HepG2 (cell line): ENCODE data around the gene SLC17A5. TPM values are rescaled to one million over a fixed set of nuclear protein-coding genes. Genes with fewer than 3 reads are reported as not detected.

Experiments
- ARNT ChIP-seq: fragments of 450-650 bp; IDR thresholded peaks from 2 replicates; pipeline ENCODE4 v1.6.1; 2017
- BRCA1 ChIP-seq: sonication (generic); formaldehyde crosslinking; IDR thresholded peaks from 2 replicates; pipeline ENCODE4 v1.4.0; 2020; ENCODE audit warnings: missing genetic modification reagents
- EZH2 ChIP-seq: conservative IDR thresholded peaks from 2 replicates; pipeline ENCODE4 v1.6.1; 2012; ENCODE audit warnings: mild to moderate bottlenecking, low read depth, low read length, moderate library complexity
- GATAD2A ChIP-seq: IDR thresholded peaks from 2 replicates; pipeline ENCODE4 v1.6.1; 2016
- HDAC2 ChIP-seq: sonication (generic); formaldehyde crosslinking; IDR thresholded peaks from 2 replicates; pipeline ENCODE4 v1.4.0; 2020; ENCODE audit warnings: missing genetic modification reagents
- HOXA5 ChIP-seq: sonication (generic); formaldehyde crosslinking; IDR thresholded peaks from 2 replicates; pipeline ENCODE4 v1.4.0; 2020; ENCODE audit warnings: missing genetic modification reagents
- HOXD1 ChIP-seq: sonication (generic); formaldehyde crosslinking; IDR thresholded peaks from 2 replicates; pipeline ENCODE4 v1.5.0; 2020; ENCODE audit warnings: missing genetic modification reagents
- MEF2D ChIP-seq: sonication (generic); formaldehyde crosslinking; IDR thresholded peaks from 2 replicates; pipeline ENCODE4 v1.5.1; 2020; ENCODE audit warnings: mild to moderate bottlenecking, missing genetic modification reagents
- MIER3 ChIP-seq: IDR thresholded peaks from 2 replicates; pipeline ENCODE4 v1.6.1; 2016; ENCODE audit warnings: missing compliant biosample characterization, borderline replicate concordance
- NR2F6 ChIP-seq, 2 experiments: IDR thresholded peaks; 2 replicates each; pipeline ENCODE4 v1.6.1; 2016; ENCODE audit warnings: antibody characterized with exemption in 1 of 2, mild to moderate bottlenecking in 1 of 2
- POLR2AphosphoS5 ChIP-seq: IDR thresholded peaks from 2 replicates; pipeline ENCODE4 v1.6.1; 2012; ENCODE audit warnings: low read depth, low read length
- RARG ChIP-seq: sonication (generic); formaldehyde crosslinking; IDR thresholded peaks from 2 replicates; pipeline ENCODE4 v1.4.0; 2020; ENCODE audit warnings: low read depth, mild to moderate bottlenecking, missing genetic modification reagents
- SALL1 ChIP-seq: sonication (generic); formaldehyde crosslinking; IDR thresholded peaks from 2 replicates; pipeline ENCODE4 v1.8.0; 2022; ENCODE audit warnings: mild to moderate bottlenecking, missing genetic modification reagents
- SATB2 ChIP-seq: sonication (generic); formaldehyde crosslinking; IDR thresholded peaks from 2 replicates; pipeline ENCODE4 v1.5.0; 2020; ENCODE audit warnings: missing genetic modification reagents
- SNAI1 ChIP-seq: sonication (generic); formaldehyde crosslinking; IDR thresholded peaks from 2 replicates; pipeline ENCODE4 v1.5.0; 2020; ENCODE audit warnings: mild to moderate bottlenecking, missing genetic modification reagents, borderline replicate concordance
- TP53 ChIP-seq: sonication (generic); formaldehyde crosslinking; conservative IDR thresholded peaks from 2 replicates; pipeline ENCODE4 v1.4.0; 2020; ENCODE audit warnings: missing genetic modification reagents
- ZBTB20 ChIP-seq: sonication (generic); formaldehyde crosslinking; IDR thresholded peaks from 2 replicates; pipeline ENCODE4 v1.8.1; 2023; ENCODE audit warnings: missing genetic modification reagents, low read depth, mild to moderate bottlenecking, borderline replicate concordance
- ZBTB42 ChIP-seq: sonication (generic); formaldehyde crosslinking; IDR thresholded peaks from 2 replicates; pipeline ENCODE4 v1.5.0; 2020; ENCODE audit warnings: mild to moderate bottlenecking, missing genetic modification reagents
- ZBTB7B ChIP-seq: sonication (generic); formaldehyde crosslinking; IDR thresholded peaks from 2 replicates; pipeline ENCODE4 v1.4.0; 2020; ENCODE audit warnings: missing genetic modification reagents
- ZFP1 ChIP-seq: IDR thresholded peaks from 2 replicates; pipeline ENCODE4 v1.6.1; 2016
- ZNF10 ChIP-seq: sonication (generic); formaldehyde crosslinking; IDR thresholded peaks from 2 replicates; pipeline ENCODE4 v1.4.0; 2020; ENCODE audit warnings: mild to moderate bottlenecking, low read depth, missing genetic modification reagents, borderline replicate concordance
- ZNF136 ChIP-seq: sonication (generic); formaldehyde crosslinking; IDR thresholded peaks from 2 replicates; pipeline ENCODE4 v1.8.1; 2022; ENCODE audit warnings: low read depth, mild to moderate bottlenecking, moderate library complexity, missing genetic modification reagents
- ZNF510 ChIP-seq: sonication (generic); formaldehyde crosslinking; IDR thresholded peaks from 2 replicates; pipeline ENCODE4 v1.4.0; 2020; ENCODE audit warnings: low read depth, mild to moderate bottlenecking, missing genetic modification reagents
- ZNF530 ChIP-seq: sonication (generic); formaldehyde crosslinking; IDR thresholded peaks from 2 replicates; pipeline ENCODE4 v1.5.0; 2020; ENCODE audit warnings: low read depth, mild to moderate bottlenecking, missing genetic modification reagents
- ZNF614 ChIP-seq: IDR thresholded peaks from 2 replicates; pipeline ENCODE4 v1.6.1; 2018; ENCODE audit warnings: missing biosample characterization, missing genetic modification reagents, inconsistent platforms, borderline replicate concordance
- ZNF713 ChIP-seq: sonication (generic); formaldehyde crosslinking; IDR thresholded peaks from 2 replicates; pipeline ENCODE4 v1.4.0; 2020; ENCODE audit warnings: mild to moderate bottlenecking, missing genetic modification reagents
- ZNF878 ChIP-seq: sonication (generic); formaldehyde crosslinking; IDR thresholded peaks from 2 replicates; pipeline ENCODE4 v1.8.1; 2023; ENCODE audit warnings: mild to moderate bottlenecking, missing genetic modification reagents, moderate library complexity
- ZSCAN9 ChIP-seq: IDR thresholded peaks from 2 replicates; pipeline ENCODE4 v1.6.1; 2016; ENCODE audit warnings: borderline replicate concordance
- polyA plus RNA-seq, 8 experiments: library from polyadenylated mRNA; depleted of rRNA in 3 of 8; stranded (reverse) in 7 of 8; unstranded in 1 of 8; fragments of >200 nt; fragmentation: Illumina TruSeq in 4 of 8; extraction: Trizol in 4 of 8; gene quantifications; 2 replicates each; pipeline versions ENCODE4 v1.2.1 to v1.2.3, GENCODE V29; 2011 to 2016; ENCODE audit warnings: low read depth in 4 of 8, missing spikeins in 1 of 8, mixed read lengths in 1 of 8; ENCODE audit not compliant: insufficient read depth in 1 of 8
- total RNA-seq, 5 experiments: library from RNA; depleted of rRNA; stranded (reverse); fragments of >200 nt; fragmentation: Illumina TruSeq; extraction: Trizol; gene quantifications; 2 replicates each; pipeline ENCODE4 v1.2.3, GENCODE V29; 2016; ENCODE audit warnings: low read depth in 1 of 5
- TF ChIP-seq, protein P1 (sequence below): sonication (generic); formaldehyde crosslinking; IDR thresholded peaks from 2 replicates; pipeline ENCODE4 v1.4.0; 2020; ENCODE audit warnings: missing genetic modification reagents
- TF ChIP-seq, protein P2 (sequence below), 2 experiments: fragments of 450-650 bp in 1 of 2; sonication (generic) in 1 of 2; formaldehyde crosslinking; IDR thresholded peaks; 2 replicates each; pipeline versions ENCODE4 v1.5.0 to v1.8.0; 2020 to 2022; ENCODE audit warnings: mild to moderate bottlenecking in 1 of 2, missing genetic modification reagents in 1 of 2
- TF ChIP-seq, protein P3 (sequence below): sonication (generic); formaldehyde crosslinking; IDR thresholded peaks from 2 replicates; pipeline ENCODE4 v1.5.1; 2020; ENCODE audit warnings: missing genetic modification reagents, mild to moderate bottlenecking, borderline replicate concordance

The SLC17A5 gene
- total and polyA plus RNA-seq, 2 of the 13 experiments (the other 11 are each of a cell fraction or from before 2014, with no cell fraction given), result 18.3 to 20.5 TPM

DNA sequence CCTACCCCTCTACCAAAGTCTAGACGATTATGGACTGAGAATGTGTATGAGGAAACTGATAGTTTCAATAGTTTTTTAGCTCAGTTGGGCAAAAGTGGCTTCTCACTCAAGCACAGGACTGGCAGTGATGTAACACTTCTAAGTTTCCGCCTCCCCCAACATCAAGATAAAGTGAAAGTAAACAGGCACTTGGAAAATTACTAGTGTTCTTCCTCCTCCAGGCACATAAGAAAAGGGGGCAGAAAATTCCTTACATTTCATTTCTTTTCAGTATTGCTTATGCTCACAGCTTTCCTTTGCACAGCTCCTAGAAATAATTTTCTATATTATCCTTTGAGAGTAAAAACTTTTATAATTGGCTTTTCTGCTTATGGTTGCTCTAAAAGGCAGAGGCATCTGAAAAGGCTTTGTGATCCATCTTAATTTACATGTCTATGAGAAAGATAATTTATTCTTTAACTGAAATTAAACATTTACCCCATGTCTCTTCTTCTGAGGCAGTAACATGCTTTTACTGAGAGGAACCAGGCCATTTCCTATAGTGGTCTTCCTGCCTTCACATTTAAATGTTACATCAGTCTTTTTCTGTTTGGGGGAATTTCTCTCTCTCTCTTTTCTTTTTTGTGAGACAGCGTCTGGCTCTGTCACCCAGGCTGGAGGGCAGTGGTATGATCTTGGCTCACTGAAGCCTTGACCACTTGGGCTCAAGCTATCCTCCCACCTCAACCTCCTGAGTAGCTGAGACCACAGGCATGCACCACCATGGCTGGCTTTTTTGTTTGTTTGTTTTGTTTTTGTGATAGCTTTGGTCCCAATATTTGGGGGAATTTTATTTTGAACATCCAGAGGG is 68.0 kb downstream of the SLC17A5 start (continued):
- TF ChIP-seq SNAI1 (CRISPR knock-in tag), result no peak
- no peak; the same call in 1 of the 2 replicates for TF ChIP-seq ZFP1
- TF ChIP-seq ZBTB42 (CRISPR knock-in tag), result no peak
- no peak for TF ChIP-seq ZBTB20 (CRISPR knock-in tag)
- no peak for TF ChIP-seq ZNF614 (CRISPR knock-in tag)
- TF ChIP-seq ZNF10 (CRISPR knock-in tag), result no peak
- peak; percentile 32; the same call in 1 of the 2 replicates for TF ChIP-seq HDAC2
- TF ChIP-seq, protein P1, sequence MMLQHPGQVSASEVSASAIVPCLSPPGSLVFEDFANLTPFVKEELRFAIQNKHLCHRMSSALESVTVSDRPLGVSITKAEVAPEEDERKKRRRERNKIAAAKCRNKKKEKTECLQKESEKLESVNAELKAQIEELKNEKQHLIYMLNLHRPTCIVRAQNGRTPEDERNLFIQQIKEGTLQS, result peak; percentile 76
- no peak for TF ChIP-seq ZNF530 (CRISPR knock-in tag)
- peak; percentile 78 for TF ChIP-seq GATAD2A (CRISPR knock-in tag)
- TF ChIP-seq EZH2, result no peak
- no peak for TF ChIP-seq ARNT
- TF ChIP-seq, protein P2, sequence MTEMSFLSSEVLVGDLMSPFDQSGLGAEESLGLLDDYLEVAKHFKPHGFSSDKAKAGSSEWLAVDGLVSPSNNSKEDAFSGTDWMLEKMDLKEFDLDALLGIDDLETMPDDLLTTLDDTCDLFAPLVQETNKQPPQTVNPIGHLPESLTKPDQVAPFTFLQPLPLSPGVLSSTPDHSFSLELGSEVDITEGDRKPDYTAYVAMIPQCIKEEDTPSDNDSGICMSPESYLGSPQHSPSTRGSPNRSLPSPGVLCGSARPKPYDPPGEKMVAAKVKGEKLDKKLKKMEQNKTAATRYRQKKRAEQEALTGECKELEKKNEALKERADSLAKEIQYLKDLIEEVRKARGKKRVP (CRISPR knock-in tag; IDR thresholded peaks at IDR 0.05), result peak in 1 of 2 experiments; percentile 52; a peak in 1 of 4 replicates
- no peak for TF ChIP-seq ZNF878 (CRISPR knock-in tag)
- TF ChIP-seq POLR2AphosphoS5, result 0 out of 2 replicates have a peak, but pooled peaks have one; percentile 42
- no peak for TF ChIP-seq HOXD1 (CRISPR knock-in tag)
- TF ChIP-seq ZNF136 (CRISPR knock-in tag), result no peak
- no peak; the same call in 1 of the 2 replicates for TF ChIP-seq SALL1 (CRISPR knock-in tag)
- no peak for TF ChIP-seq ZNF510 (CRISPR knock-in tag)
- TF ChIP-seq BRCA1 (CRISPR knock-in tag), result no peak
- peak; percentile 38; the same call in 1 of the 2 replicates for TF ChIP-seq HOXA5 (CRISPR knock-in tag)
- no peak for TF ChIP-seq MIER3 (CRISPR knock-in tag)
- no peak for TF ChIP-seq RARG
- 0 out of 2 replicates have a peak, but pooled peaks have one; percentile 17 for TF ChIP-seq ZSCAN9 (CRISPR knock-in tag)
- TF ChIP-seq TP53 (CRISPR knock-in tag), result no peak
- TF ChIP-seq MEF2D (CRISPR knock-in tag), result 0 out of 2 replicates have a peak, but pooled peaks have one; percentile 40
- no peak for TF ChIP-seq ZNF713 (CRISPR knock-in tag)
- no peak for TF ChIP-seq ZBTB7B
- no peak for TF ChIP-seq NR2F6 (IDR thresholded peaks at IDR 0.05)
- peak; percentile 50; the same call in 1 of the 2 replicates for TF ChIP-seq NR2F6 (CRISPR knock-in tag; IDR thresholded peaks at IDR 0.05)
- TF ChIP-seq, protein P3, sequence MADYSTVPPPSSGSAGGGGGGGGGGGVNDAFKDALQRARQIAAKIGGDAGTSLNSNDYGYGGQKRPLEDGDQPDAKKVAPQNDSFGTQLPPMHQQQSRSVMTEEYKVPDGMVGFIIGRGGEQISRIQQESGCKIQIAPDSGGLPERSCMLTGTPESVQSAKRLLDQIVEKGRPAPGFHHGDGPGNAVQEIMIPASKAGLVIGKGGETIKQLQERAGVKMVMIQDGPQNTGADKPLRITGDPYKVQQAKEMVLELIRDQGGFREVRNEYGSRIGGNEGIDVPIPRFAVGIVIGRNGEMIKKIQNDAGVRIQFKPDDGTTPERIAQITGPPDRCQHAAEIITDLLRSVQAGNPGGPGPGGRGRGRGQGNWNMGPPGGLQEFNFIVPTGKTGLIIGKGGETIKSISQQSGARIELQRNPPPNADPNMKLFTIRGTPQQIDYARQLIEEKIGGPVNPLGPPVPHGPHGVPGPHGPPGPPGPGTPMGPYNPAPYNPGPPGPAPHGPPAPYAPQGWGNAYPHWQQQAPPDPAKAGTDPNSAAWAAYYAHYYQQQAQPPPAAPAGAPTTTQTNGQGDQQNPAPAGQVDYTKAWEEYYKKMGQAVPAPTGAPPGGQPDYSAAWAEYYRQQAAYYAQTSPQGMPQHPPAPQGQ, result no peak
- TF ChIP-seq SATB2, result no peak
